NCI-H128 (cell line): ENCODE data around the gene BRCA2.
"Not testable (repeated sequence)": the region's sequence is repeated elsewhere in the genome, so short reads cannot be mapped to it uniquely, and the experiment has no call there.

Experiments used
- DNase-seq: peaks from one replicate; lab custom pipeline; 2025; ENCODE audit not compliant: unreplicated experiment; lab: John Stamatoyannopoulos, UW

The BRCA2 gene

GRCh38 chr13:32311188-32311897 lies 4.0 kb upstream of the BRCA2 start:
- no peak for DNase-seq

GRCh38 chr13:32314271-32315237 lies 754 bp upstream of the BRCA2 start:
- no peak for DNase-seq

GRCh38 chr13:32316028-32316339 lies 676 bp downstream of the BRCA2 start:
- no peak for DNase-seq

GRCh38 chr13:32316501-32316900 lies 1.2 kb downstream of the BRCA2 start:
- no peak for DNase-seq

- no peak for DNase-seq
Observed at GRCh38 chr13:32317716-32318465, 2.6 kb downstream of the BRCA2 start.

GRCh38 chr13:32320528-32320927 lies 5.2 kb downstream of the BRCA2 start:
- DNase-seq: no peak

GRCh38 chr13:32323912-32324311 lies 8.6 kb downstream of the BRCA2 start:
- DNase-seq: no peak

- no peak for DNase-seq
Observed at GRCh38 chr13:32330441-32330840, 15.1 kb downstream of the BRCA2 start.

- no peak for DNase-seq
Observed at GRCh38 chr13:32334671-32335070, 19.4 kb downstream of the BRCA2 start.

GRCh38 chr13:32340914-32341313 lies 25.6 kb downstream of the BRCA2 start:
- no peak for DNase-seq

GRCh38 chr13:32347651-32348050 lies 32.3 kb downstream of the BRCA2 start:
- no peak for DNase-seq

GRCh38 chr13:32350839-32351441 lies 35.6 kb downstream of the BRCA2 start:
- DNase-seq: not testable (repeated sequence)

- DNase-seq: no peak
Observed at GRCh38 chr13:32354040-32354439, 38.7 kb downstream of the BRCA2 start.

- not testable (repeated sequence) for DNase-seq
Observed at GRCh38 chr13:32355935-32356334, 40.6 kb downstream of the BRCA2 start.

GRCh38 chr13:32362574-32362973 lies 47.3 kb downstream of the BRCA2 start:
- DNase-seq: no peak

- DNase-seq: no peak
Observed at GRCh38 chr13:32370805-32371204, 55.5 kb downstream of the BRCA2 start.

- DNase-seq: no peak
Observed at GRCh38 chr13:32376642-32377415, 61.5 kb downstream of the BRCA2 start.

GRCh38 chr13:32378012-32378411 lies 62.7 kb downstream of the BRCA2 start:
- no peak for DNase-seq

GRCh38 chr13:32381539-32381938 lies 66.2 kb downstream of the BRCA2 start:
- DNase-seq: no peak

- DNase-seq: no peak
Observed at GRCh38 chr13:32383836-32384618, 68.7 kb downstream of the BRCA2 start.
